ENCODE data around the gene LRRC15.

The LRRC15 gene

GRCh38 chr3:194369522-194370279 is at the start of gene LRRC15:
TSS of gene LRRC15 (minus strand) at chr3:194369743. CDS start at chr3:194361043, 8,700 bp downstream.
- DNase-seq (ENCODE audit: low read depth in 2 of 2, low spot score in 1 of 2) = no peak

GRCh38 chr3:194418671-194419070 is 49.1 kb upstream of the LRRC15 start:
- DNase-seq (ENCODE audit: low read depth in 2 of 2, low spot score in 1 of 2) = no peak

GRCh38 chr3:194407423-194407822 is 37.9 kb upstream of the LRRC15 start:
- no peak for DNase-seq (ENCODE audit: low read depth in 2 of 2, low spot score in 1 of 2)

GRCh38 chr3:194405766-194406165 is 36.2 kb upstream of the LRRC15 start:
- DNase-seq (ENCODE audit: low read depth in 2 of 2, low spot score in 1 of 2) = no peak

GRCh38 chr3:194404365-194405140 is 35.0 kb upstream of the LRRC15 start:
- no peak for DNase-seq (ENCODE audit: low read depth in 2 of 2, low spot score in 1 of 2)

- no peak for DNase-seq (ENCODE audit: low read depth in 2 of 2, low spot score in 1 of 2)
These were observed 32.4 kb upstream of the LRRC15 start for GRCh38 chr3:194401868-194402329.

GRCh38 chr3:194401346-194401745 is 31.8 kb upstream of the LRRC15 start:
- no peak for DNase-seq (ENCODE audit: low read depth in 2 of 2, low spot score in 1 of 2)

- no peak for DNase-seq (ENCODE audit: low read depth in 2 of 2, low spot score in 1 of 2)
These were observed 30.4 kb upstream of the LRRC15 start for GRCh38 chr3:194399874-194400411.

- no peak for DNase-seq (ENCODE audit: low read depth in 2 of 2, low spot score in 1 of 2)
These were observed 29.6 kb upstream of the LRRC15 start, which contains the start of gene GP5 for GRCh38 chr3:194399166-194399565. TSS of gene GP5 (minus strand) at chr3:194399266. CDS start at chr3:194398282, 984 bp downstream.

- no peak for DNase-seq (ENCODE audit: low read depth in 2 of 2, low spot score in 1 of 2)
These were observed 28.3 kb upstream of the LRRC15 start for GRCh38 chr3:194397757-194398312.

- no peak for DNase-seq (ENCODE audit: low read depth in 2 of 2, low spot score in 1 of 2)
These were observed 27.6 kb upstream of the LRRC15 start for GRCh38 chr3:194396859-194397756.

- no peak for DNase-seq (ENCODE audit: low read depth in 2 of 2, low spot score in 1 of 2)
These were observed 27.0 kb upstream of the LRRC15 start for GRCh38 chr3:194396539-194396858.

GRCh38 chr3:194395778-194396538 is 26.4 kb upstream of the LRRC15 start:
- DNase-seq (ENCODE audit: low read depth in 2 of 2, low spot score in 1 of 2) = peak; percentile 21 to 28

- no peak for DNase-seq (ENCODE audit: low read depth in 2 of 2, low spot score in 1 of 2)
These were observed 25.7 kb upstream of the LRRC15 start for GRCh38 chr3:194395212-194395611.

- DNase-seq (ENCODE audit: low read depth in 2 of 2, low spot score in 1 of 2) = no peak
These were observed 23.0 kb upstream of the LRRC15 start for GRCh38 chr3:194392576-194392975.

GRCh38 chr3:194390835-194391234 is 21.3 kb upstream of the LRRC15 start:
- DNase-seq (ENCODE audit: low read depth in 2 of 2, low spot score in 1 of 2) = no peak

GRCh38 chr3:194389269-194389668 is 19.7 kb upstream of the LRRC15 start:
- no peak for DNase-seq (ENCODE audit: low read depth in 2 of 2, low spot score in 1 of 2)

GRCh38 chr3:194387926-194388418 is 18.4 kb upstream of the LRRC15 start:
- DNase-seq (ENCODE audit: low read depth in 2 of 2, low spot score in 1 of 2) = no peak

- no peak for DNase-seq (ENCODE audit: low read depth in 2 of 2, low spot score in 1 of 2)
These were observed 17.7 kb upstream of the LRRC15 start for GRCh38 chr3:194387276-194387675.

GRCh38 chr3:194386648-194387047 is 17.1 kb upstream of the LRRC15 start:
- DNase-seq (ENCODE audit: low read depth in 2 of 2, low spot score in 1 of 2) = no peak
